ENCODE measurements around the gene CHKA.

CHKA gene

GRCh38 chr11:68127714-68128681 lies 6.8 kb upstream of the CHKA start:
- peak in 1 of 2 donors; percentile 89 for DNase-seq (ENCODE audit: low read depth in 2 of 2)
- peak overlapping the region; percentile 31 to 36 for H3K4me3 ChIP-seq (replicated peaks in 1 of 2; ENCODE audit: low read depth in 2 of 2, low read length in 2 of 2)
- no peak for TF ChIP-seq CTCF (IDR thresholded peaks at IDR 0.05; ENCODE audit: low read depth, low read length)

- no peak for DNase-seq (ENCODE audit: low read depth in 2 of 2)
- no peak for TF ChIP-seq CTCF (IDR thresholded peaks at IDR 0.05; ENCODE audit: low read depth, low read length)
Observed at GRCh38 chr11:68125164-68125563, 4.0 kb upstream of the CHKA start.

GRCh38 chr11:68122936-68123539 lies 1.9 kb upstream of the CHKA start:
- no peak overlapping the region for H3K4me3 ChIP-seq (replicated peaks in 1 of 2; ENCODE audit: low read depth in 2 of 2, low read length in 2 of 2)
- DNase-seq (ENCODE audit: low read depth in 2 of 2), result no peak
- TF ChIP-seq CTCF (IDR thresholded peaks at IDR 0.05; ENCODE audit: low read depth, low read length), result no peak

More at GRCh38 chr11:68125164-68125563, 4.0 kb upstream of the CHKA start:
- H3K4me3 ChIP-seq (replicated peaks in 1 of 2; ENCODE audit: low read depth in 2 of 2, low read length in 2 of 2), result no peak overlapping the region

GRCh38 chr11:68120273-68121066 lies 718 bp downstream of the CHKA start:
- peak overlapping the region; percentile 60 for H3K4me3 ChIP-seq (replicated peaks in 1 of 2; ENCODE audit: low read depth in 2 of 2, low read length in 2 of 2)
- DNase-seq (ENCODE audit: low read depth in 2 of 2), result peak; percentile 38 to 41
- TF ChIP-seq CTCF (IDR thresholded peaks at IDR 0.05; ENCODE audit: low read depth, low read length), result no peak

- no peak overlapping the region for H3K4me3 ChIP-seq (replicated peaks in 1 of 2; ENCODE audit: low read depth in 2 of 2, low read length in 2 of 2)
- peak in 1 of 2 donors; percentile 35 for DNase-seq (ENCODE audit: low read depth in 2 of 2)
- no peak for TF ChIP-seq CTCF (IDR thresholded peaks at IDR 0.05; ENCODE audit: low read depth, low read length)
Observed at GRCh38 chr11:68118706-68119448, 2.3 kb downstream of the CHKA start.
